GM10266 (cell line): ENCODE data around the gene MCM7.

Experiments used
- DNase-seq: peaks from one replicate; pipeline ENCODE4 v3.0.0; 2012; ENCODE audit errors: extremely low spot score
- TF ChIP-seq, protein P1 (sequence below): IDR thresholded peaks from 2 replicates; pipeline ENCODE4 v1.5.1; 2012; ENCODE audit warnings: mild to moderate bottlenecking, low read depth; ENCODE audit not compliant: control insufficient read depth, insufficient read depth; ENCODE audit errors: missing control alignments

MCM7 gene

DNA sequence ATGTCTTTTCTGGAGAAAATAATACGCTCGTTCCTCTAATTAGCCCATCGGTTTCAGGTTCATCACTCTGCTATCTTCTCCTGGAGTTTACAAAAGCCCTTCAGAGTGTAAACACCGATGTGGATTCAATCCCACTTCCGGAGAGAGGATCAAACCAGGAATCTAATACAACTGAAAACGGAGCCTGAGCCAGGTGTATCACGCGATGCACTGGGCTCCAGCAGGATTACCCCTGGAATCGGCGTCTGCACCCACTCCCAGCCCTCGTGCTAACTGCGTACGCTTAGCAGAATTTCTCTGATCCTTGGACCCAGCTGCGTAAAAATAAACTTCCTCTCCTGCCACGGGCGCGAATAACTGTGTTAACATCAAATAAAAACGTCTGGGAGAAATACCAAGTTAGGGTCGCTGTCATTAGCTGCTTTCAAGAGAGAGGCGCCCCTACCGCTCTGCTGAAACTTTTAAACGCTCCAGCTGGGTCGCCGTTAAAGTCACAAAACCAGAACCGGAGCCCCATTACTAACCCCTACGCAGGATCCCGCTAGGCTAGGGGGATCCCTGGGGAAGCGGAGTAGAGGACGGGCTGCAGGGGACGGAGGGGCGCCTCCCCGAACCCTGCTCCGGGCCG lies 20.2 kb downstream of the MCM7 start:
- DNase-seq, result no peak
- TF ChIP-seq, protein P1, sequence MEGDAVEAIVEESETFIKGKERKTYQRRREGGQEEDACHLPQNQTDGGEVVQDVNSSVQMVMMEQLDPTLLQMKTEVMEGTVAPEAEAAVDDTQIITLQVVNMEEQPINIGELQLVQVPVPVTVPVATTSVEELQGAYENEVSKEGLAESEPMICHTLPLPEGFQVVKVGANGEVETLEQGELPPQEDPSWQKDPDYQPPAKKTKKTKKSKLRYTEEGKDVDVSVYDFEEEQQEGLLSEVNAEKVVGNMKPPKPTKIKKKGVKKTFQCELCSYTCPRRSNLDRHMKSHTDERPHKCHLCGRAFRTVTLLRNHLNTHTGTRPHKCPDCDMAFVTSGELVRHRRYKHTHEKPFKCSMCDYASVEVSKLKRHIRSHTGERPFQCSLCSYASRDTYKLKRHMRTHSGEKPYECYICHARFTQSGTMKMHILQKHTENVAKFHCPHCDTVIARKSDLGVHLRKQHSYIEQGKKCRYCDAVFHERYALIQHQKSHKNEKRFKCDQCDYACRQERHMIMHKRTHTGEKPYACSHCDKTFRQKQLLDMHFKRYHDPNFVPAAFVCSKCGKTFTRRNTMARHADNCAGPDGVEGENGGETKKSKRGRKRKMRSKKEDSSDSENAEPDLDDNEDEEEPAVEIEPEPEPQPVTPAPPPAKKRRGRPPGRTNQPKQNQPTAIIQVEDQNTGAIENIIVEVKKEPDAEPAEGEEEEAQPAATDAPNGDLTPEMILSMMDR, result no peak

GRCh38 chr7:100079024-100079560 lies 22.1 kb downstream of the MCM7 start:
- TF ChIP-seq, protein P1, result no peak

DNA sequence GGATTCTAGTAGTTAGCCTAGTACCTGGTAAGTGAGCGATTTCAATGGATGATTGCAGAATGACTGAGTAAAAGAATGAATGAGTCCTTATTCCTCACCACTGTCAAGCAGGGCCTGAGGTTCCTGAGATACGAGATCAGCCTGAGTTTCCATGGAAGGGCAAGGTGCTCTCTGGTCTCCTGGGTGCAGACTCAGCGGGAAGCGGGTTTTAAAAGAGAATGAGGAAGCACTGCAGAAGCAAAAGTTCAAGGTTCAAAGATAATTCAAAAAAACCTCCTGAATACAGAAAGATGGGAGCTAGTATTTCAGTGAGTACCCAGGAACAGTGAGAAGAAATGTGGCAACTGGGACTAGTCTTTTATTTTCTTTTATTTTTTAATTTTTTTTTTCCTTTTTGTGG lies 24.0 kb downstream of the MCM7 start:
- TF ChIP-seq, protein P1, result no peak
- no peak for DNase-seq

More at GRCh38 chr7:100079024-100079560, 22.1 kb downstream of the MCM7 start:
- no peak for DNase-seq

DNA sequence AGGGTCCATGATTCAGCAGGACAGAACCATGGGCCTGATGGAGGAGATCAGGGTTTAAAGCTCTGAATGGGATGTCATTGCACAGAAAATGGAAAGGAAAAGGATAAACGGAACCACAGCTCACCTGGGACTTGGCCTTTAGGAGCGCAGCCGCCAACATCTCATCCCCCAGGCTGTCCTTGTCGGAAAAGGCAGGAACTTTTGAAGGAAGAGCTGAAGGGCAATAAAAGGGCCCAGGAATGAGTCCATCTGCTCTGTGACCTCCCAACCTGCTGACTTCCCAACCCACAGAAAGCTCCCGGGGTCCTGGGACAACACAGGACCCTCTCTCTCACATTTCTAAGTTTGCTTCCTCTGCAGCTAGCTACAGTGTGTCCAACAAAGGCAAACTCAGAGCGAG lies 25.8 kb downstream of the MCM7 start:
- TF ChIP-seq, protein P1, result no peak
- no peak for DNase-seq

DNA sequence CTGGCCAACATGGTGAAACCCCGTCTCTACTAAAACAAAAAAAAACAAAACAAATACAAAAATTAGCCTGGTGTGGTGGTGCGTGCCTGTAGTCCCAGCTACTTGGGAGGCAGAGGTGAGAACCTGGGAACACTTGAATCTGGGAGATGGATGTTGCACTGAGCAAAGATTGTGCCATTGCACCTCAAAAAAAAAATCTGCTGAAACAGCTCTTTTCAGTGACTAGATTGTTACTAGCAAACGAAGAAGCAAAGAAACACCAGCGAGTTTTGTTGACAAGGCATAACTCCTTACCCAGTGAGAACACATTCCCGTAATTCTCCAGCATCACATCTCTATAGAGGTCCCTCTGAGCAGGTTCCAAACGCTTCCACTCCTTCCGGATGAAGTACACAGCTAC lies 26.4 kb downstream of the MCM7 start:
- TF ChIP-seq, protein P1, result no peak
- no peak for DNase-seq

DNA sequence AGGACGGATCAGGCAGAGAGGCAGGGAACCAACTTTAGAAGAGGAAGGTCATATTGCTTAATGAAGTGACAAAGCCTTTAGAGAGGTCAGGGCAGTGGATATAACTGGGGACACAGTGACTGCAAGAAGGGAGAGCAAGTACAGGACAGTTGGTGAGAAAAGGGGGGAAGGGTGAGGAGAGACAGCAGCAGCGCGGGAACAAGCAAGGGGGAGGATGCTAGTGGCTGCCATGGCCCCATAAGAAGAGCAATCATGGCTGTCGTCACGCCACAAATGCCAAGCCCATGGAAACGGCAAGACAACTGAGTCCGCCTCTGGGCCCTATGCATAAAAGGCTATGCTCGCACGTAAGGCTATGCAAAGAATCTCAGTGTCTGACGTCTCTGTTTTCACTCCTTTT lies 28.7 kb downstream of the MCM7 start:
- TF ChIP-seq, protein P1, result no peak
- DNase-seq, result no peak

- DNase-seq, result no peak
- TF ChIP-seq, protein P1, result no peak
Measured at GRCh38 chr7:100071018-100071723, 30.0 kb downstream of the MCM7 start.
